HEK293 (cell line): ENCODE data around the gene PDE6B.

Experiments used
- CTCF ChIA-PET: fragments of 350-600 bp; formaldehyde crosslinking; extraction: SDS; loops from one replicate; lab custom pipeline; 2021; ENCODE audit warnings: antibody characterized with exemption; lab: Yijun Ruan, JAX
- POLR2A ChIA-PET: fragments of 300-600 bp; formaldehyde crosslinking; extraction: SDS; loops from one replicate; lab custom pipeline; 2020; ENCODE audit warnings: antibody characterized with exemption, inconsistent platforms; lab: Yijun Ruan, JAX
- H3K27ac ChIP-seq: fragments of 200-500 bp; sonication (Bioruptor generic); 2 replicates; pipeline ENCODE4 v1.5.1; 2014; ENCODE audit warnings: low read depth, low read length, control low read depth, inconsistent platforms; ENCODE audit errors: extremely low read depth
- H3K36me3 ChIP-seq, 2 experiments: fragments of 200-500 bp in 1 of 2; sonication (Bioruptor generic) in 1 of 2; 1 replicate in 1 of 2; 2 replicates in 1 of 2; pipeline ENCODE4 v1.5.1; 2014 to 2017; ENCODE audit warnings: inconsistent platforms in 2 of 2, low read length in 2 of 2; ENCODE audit not compliant: control insufficient read depth in 2 of 2, insufficient read depth in 1 of 2
- H3K4me1 ChIP-seq: fragments of 200-500 bp; sonication (Bioruptor generic); 2 replicates; pipeline ENCODE4 v1.5.1; 2014; ENCODE audit warnings: mild to moderate bottlenecking, low read length, inconsistent platforms; ENCODE audit not compliant: control insufficient read depth, insufficient read depth
- H3K4me3 ChIP-seq: 2 replicates; pipeline ENCODE4 v1.5.1; 2011; ENCODE audit warnings: low read depth, mild to moderate bottlenecking, control low read depth, low read length, moderate library complexity
- H3K9me3 ChIP-seq: fragments of 200-500 bp; sonication (Bioruptor generic); 2 replicates; pipeline ENCODE4 v1.5.1; 2014; ENCODE audit warnings: low read depth, low read length, inconsistent platforms; ENCODE audit not compliant: control insufficient read depth, insufficient read depth
- AEBP2 ChIP-seq: fragments of 450-650 bp; formaldehyde crosslinking; IDR thresholded peaks from 2 replicates; pipeline ENCODE4 v1.5.1; 2016; ENCODE audit warnings: missing biosample characterization, missing genetic modification characterization, borderline replicate concordance
- GFI1B ChIP-seq: fragments of 450-650 bp; formaldehyde crosslinking; IDR thresholded peaks from 2 replicates; pipeline ENCODE4 v1.5.1; 2016; ENCODE audit warnings: missing biosample characterization, missing genetic modification characterization
- KLF8 ChIP-seq: fragments of 450-650 bp; formaldehyde crosslinking; IDR thresholded peaks from 2 replicates; pipeline ENCODE4 v1.5.1; 2016; ENCODE audit warnings: missing biosample characterization, missing genetic modification characterization
- MYNN ChIP-seq: fragments of 450-650 bp; formaldehyde crosslinking; IDR thresholded peaks from 2 replicates; pipeline ENCODE4 v1.5.1; 2016; ENCODE audit warnings: missing biosample characterization, missing genetic modification characterization, borderline replicate concordance
- OSR2 ChIP-seq: fragments of 450-650 bp; formaldehyde crosslinking; IDR thresholded peaks from 2 replicates; pipeline ENCODE4 v1.5.1; 2016; ENCODE audit warnings: missing biosample characterization, missing genetic modification characterization
- PATZ1 ChIP-seq: fragments of 450-650 bp; formaldehyde crosslinking; IDR thresholded peaks from 2 replicates; pipeline ENCODE4 v1.5.1; 2016; ENCODE audit warnings: missing biosample characterization, missing genetic modification characterization
- PRDM2 ChIP-seq: fragments of 450-650 bp; formaldehyde crosslinking; IDR thresholded peaks from 2 replicates; pipeline ENCODE4 v1.5.1; 2016; ENCODE audit warnings: missing biosample characterization, missing genetic modification characterization, borderline replicate concordance
- SP2 ChIP-seq: fragments of 450-650 bp; formaldehyde crosslinking; IDR thresholded peaks from 2 replicates; pipeline ENCODE4 v1.5.1; 2016; ENCODE audit warnings: missing biosample characterization, missing genetic modification characterization
- ZBTB48 ChIP-seq: fragments of 450-650 bp; formaldehyde crosslinking; IDR thresholded peaks from 2 replicates; pipeline ENCODE4 v1.5.1; 2016; ENCODE audit warnings: missing biosample characterization, missing genetic modification characterization
- ZFP37 ChIP-seq: fragments of 450-650 bp; formaldehyde crosslinking; IDR thresholded peaks from 2 replicates; pipeline ENCODE4 v1.5.1; 2016; ENCODE audit warnings: missing biosample characterization, missing genetic modification characterization
- ZFP41 ChIP-seq: fragments of 450-650 bp; formaldehyde crosslinking; IDR thresholded peaks from 2 replicates; pipeline ENCODE4 v1.5.1; 2016; ENCODE audit warnings: missing biosample characterization, missing genetic modification characterization, borderline replicate concordance
- ZNF121 ChIP-seq: fragments of 450-650 bp; formaldehyde crosslinking; IDR thresholded peaks from 2 replicates; pipeline ENCODE4 v1.5.1; 2016; ENCODE audit warnings: missing biosample characterization, missing genetic modification characterization
- ZNF140 ChIP-seq: fragments of 450-650 bp; formaldehyde crosslinking; IDR thresholded peaks from 2 replicates; pipeline ENCODE4 v1.5.1; 2016; ENCODE audit warnings: missing biosample characterization, missing genetic modification characterization
- ZNF148 ChIP-seq: fragments of 450-650 bp; formaldehyde crosslinking; IDR thresholded peaks from 2 replicates; pipeline ENCODE4 v1.5.0; 2017; ENCODE audit warnings: missing biosample characterization, missing genetic modification characterization, borderline replicate concordance
- ZNF311 ChIP-seq: fragments of 450-650 bp; formaldehyde crosslinking; IDR thresholded peaks from 2 replicates; pipeline ENCODE4 v1.5.1; 2017; ENCODE audit warnings: missing biosample characterization, missing genetic modification characterization, borderline replicate concordance
- ZNF398 ChIP-seq: fragments of 450-650 bp; formaldehyde crosslinking; IDR thresholded peaks from 2 replicates; pipeline ENCODE4 v1.5.1; 2017; ENCODE audit warnings: missing biosample characterization, missing genetic modification characterization
- ZNF548 ChIP-seq: fragments of 450-650 bp; formaldehyde crosslinking; IDR thresholded peaks from 2 replicates; pipeline ENCODE4 v1.5.1; 2016; ENCODE audit warnings: missing biosample characterization, missing genetic modification characterization
- ZNF596 ChIP-seq: fragments of 450-650 bp; IDR thresholded peaks from 2 replicates; pipeline ENCODE4 v1.5.0; 2018; ENCODE audit warnings: missing biosample characterization, mild to moderate bottlenecking, missing genetic modification characterization, moderate library complexity
- ZNF658 ChIP-seq: fragments of 450-650 bp; formaldehyde crosslinking; IDR thresholded peaks from 2 replicates; pipeline ENCODE4; 2016; ENCODE audit warnings: missing biosample characterization, missing genetic modification characterization

Gene PDE6B

GRCh38 chr4:600850-601515, 24.4 kb upstream of the PDE6B start:
- Histone ChIP-seq H3K27ac (no peak overlapping the region), H3K4me3 (no peak overlapping the region), H3K4me1 (no peaks in the 10 kb centered on the region), H3K9me3 (no peaks in the 10 kb centered on the region), H3K36me3 (no peaks in the 10 kb centered on the region)
- TF ChIP-seq GFI1B (tag by site-specific recombination) (no peak), AEBP2 (tag by site-specific recombination) (no peak), ZNF596 (tag by site-specific recombination) (no peak), ZNF311 (tag by site-specific recombination) (no peak), MYNN (no peak), ZBTB48 (no peak), ZNF398 (no peak), ZNF148 (tag by site-specific recombination) (no peak), PATZ1 (tag by site-specific recombination) (no peak), KLF8 (tag by site-specific recombination) (no peak), ZNF121 (tag by site-specific recombination) (no peak), OSR2 (tag by site-specific recombination) (no peak), ZNF548 (tag by site-specific recombination) (no peak), ZNF140 (tag by site-specific recombination) (no peak)
- ChIA-PET CTCF (interaction anchor here (0.6 kb wide), 1 partner anchor 170 kb away, joined by 5 read pairs; no protein-coding TSS in a partner anchor), POLR2A (no interaction called here)

- Histone ChIP-seq H3K9me3 (no peaks in the 10 kb centered on the region), H3K4me1 (no peaks in the 10 kb centered on the region), H3K27ac (no peak overlapping the region), H3K4me3 (no peak overlapping the region), H3K36me3 (no peaks in the 10 kb centered on the region)
- ChIA-PET CTCF (interaction anchor here (0.9 kb wide), 1 partner anchor 24 kb away, joined by 3 read pairs; no protein-coding TSS in a partner anchor), POLR2A (interaction anchor here (1.0 kb wide), 1 partner anchor 72 kb away, joined by 5 read pairs; the partner anchor contains the start of genes ATP5ME and MYL5)
- no peak for TF ChIP-seq PRDM2 (tag by site-specific recombination)
- no peak for TF ChIP-seq ZFP41 (tag by site-specific recombination)
- TF ChIP-seq ZNF658 (tag by site-specific recombination) = no peak
- TF ChIP-seq ZFP37 = no peak
- TF ChIP-seq SP2 (tag by site-specific recombination) = no peak
These were observed 23.5 kb upstream of the PDE6B start for GRCh38 chr4:601612-602558.
